ENCODE results near the gene MYL6B. TPM values are rescaled to one million over a fixed set of nuclear protein-coding genes. Genes with fewer than 3 reads are reported as not detected.

MYL6B gene
- total RNA-seq, 2 donors from 2014 or later: 36.1 to 55.1 TPM

GRCh38 chr12:56130876-56131275 is 21.5 kb upstream of the MYL6B start:
- Histone ChIP-seq H3K36me3 (peaks cover 40% of the 10 kb centered on the region), H3K27ac (no peak overlapping the region), H3K27me3 (no peaks in the 10 kb centered on the region), H3K4me3 (no peak overlapping the region), H3K9me3 (no peaks in the 10 kb centered on the region), H3K4me1 (peaks cover 0 to 36% of the 10 kb centered on the region in 2 donors)
- TF ChIP-seq, protein P1, sequence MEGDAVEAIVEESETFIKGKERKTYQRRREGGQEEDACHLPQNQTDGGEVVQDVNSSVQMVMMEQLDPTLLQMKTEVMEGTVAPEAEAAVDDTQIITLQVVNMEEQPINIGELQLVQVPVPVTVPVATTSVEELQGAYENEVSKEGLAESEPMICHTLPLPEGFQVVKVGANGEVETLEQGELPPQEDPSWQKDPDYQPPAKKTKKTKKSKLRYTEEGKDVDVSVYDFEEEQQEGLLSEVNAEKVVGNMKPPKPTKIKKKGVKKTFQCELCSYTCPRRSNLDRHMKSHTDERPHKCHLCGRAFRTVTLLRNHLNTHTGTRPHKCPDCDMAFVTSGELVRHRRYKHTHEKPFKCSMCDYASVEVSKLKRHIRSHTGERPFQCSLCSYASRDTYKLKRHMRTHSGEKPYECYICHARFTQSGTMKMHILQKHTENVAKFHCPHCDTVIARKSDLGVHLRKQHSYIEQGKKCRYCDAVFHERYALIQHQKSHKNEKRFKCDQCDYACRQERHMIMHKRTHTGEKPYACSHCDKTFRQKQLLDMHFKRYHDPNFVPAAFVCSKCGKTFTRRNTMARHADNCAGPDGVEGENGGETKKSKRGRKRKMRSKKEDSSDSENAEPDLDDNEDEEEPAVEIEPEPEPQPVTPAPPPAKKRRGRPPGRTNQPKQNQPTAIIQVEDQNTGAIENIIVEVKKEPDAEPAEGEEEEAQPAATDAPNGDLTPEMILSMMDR (IDR thresholded peaks at IDR 0.05): no peak
- no peak for DNase-seq (ENCODE audit: low spot score)

- DNase-seq (ENCODE audit: low spot score): no peak
- no peak overlapping the region for H3K27ac ChIP-seq
Measured at GRCh38 chr12:56134897-56135296, 17.5 kb upstream of the MYL6B start.

DNA sequence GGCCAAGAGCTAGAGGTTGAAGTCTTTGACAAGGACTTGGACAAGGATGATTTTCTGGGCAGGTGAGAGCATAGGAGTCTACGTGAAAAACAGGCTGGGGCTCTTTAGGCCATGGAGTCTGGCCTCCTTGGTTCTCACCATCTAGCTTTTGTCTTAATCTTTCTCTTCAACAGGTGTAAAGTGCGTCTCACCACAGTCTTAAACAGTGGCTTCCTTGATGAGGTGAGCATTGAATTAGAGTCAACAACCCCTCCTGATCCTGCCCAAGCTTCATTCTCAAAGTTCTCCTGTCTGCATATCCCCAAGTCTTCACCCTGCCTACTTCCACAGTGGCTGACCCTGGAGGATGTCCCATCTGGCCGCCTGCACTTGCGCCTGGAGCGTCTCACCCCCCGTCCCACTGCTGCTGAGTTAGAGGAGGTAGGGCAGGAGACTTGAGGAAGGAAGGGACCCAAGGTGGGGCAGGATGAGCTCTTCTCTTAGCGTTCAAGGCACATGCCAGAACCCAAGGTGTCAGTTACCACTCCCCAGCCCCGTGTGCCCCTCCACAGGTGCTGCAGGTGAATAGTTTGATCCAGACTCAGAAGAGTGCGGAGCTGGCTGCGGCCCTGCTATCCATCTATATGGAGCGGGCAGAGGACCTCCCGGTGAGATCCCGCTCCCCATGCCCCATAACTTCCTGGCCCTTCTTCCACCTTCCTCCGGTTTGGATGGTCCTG is 14.4 kb upstream of the MYL6B start:
- Histone ChIP-seq H3K27ac (no peak overlapping the region), H3K4me1 (peaks cover 0 to 2% of the 10 kb centered on the region in 2 donors), H3K27me3 (no peaks in the 10 kb centered on the region), H3K9me3 (no peaks in the 10 kb centered on the region), H3K4me3 (no peak overlapping the region), H3K36me3 (peaks cover 88% of the 10 kb centered on the region)
- DNase-seq (ENCODE audit: low spot score): no peak
- TF ChIP-seq, protein P1 (IDR thresholded peaks at IDR 0.05): no peak

More at GRCh38 chr12:56134897-56135296, 17.5 kb upstream of the MYL6B start:
- H3K27me3 ChIP-seq: no peaks in the 10 kb centered on the region
- TF ChIP-seq, protein P1 (IDR thresholded peaks at IDR 0.05): no peak
- peaks cover 0 to 6% of the 10 kb centered on the region in 2 donors for H3K4me1 ChIP-seq
- H3K4me3 ChIP-seq: no peak overlapping the region
- H3K36me3 ChIP-seq: peaks cover 79% of the 10 kb centered on the region
- no peaks in the 10 kb centered on the region for H3K9me3 ChIP-seq

GRCh38 chr12:56141946-56142784 is 10.2 kb upstream of the MYL6B start:
- Histone ChIP-seq H3K4me1 (peaks cover 0 to 16% of the 10 kb centered on the region in 2 donors), H3K27ac (peak overlapping the region in 1 of 2 donors; percentile 74), H3K9me3 (no peaks in the 10 kb centered on the region), H3K4me3 (no peak overlapping the region), H3K36me3 (peaks cover 75% of the 10 kb centered on the region), H3K27me3 (no peaks in the 10 kb centered on the region)
- TF ChIP-seq, protein P1 (IDR thresholded peaks at IDR 0.05): no peak
- DNase-seq (ENCODE audit: low spot score): no peak

DNA sequence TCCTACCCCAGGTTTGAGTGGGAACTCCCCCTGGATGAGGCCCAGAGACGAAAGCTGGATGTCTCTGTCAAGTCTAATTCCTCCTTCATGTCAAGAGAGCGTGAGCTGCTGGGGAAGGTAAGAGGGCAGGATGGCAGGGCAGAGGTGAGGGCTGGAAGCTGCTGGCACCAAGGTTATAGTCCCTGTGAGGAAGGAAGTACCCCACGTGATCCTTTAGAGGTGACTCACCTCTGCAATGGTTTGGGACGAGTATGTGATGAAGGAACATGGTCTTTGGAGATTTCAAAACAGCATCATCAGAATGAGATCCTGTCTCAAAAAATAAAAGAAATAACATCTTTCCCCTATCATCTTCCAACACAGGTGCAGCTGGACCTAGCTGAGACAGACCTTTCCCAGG is 9.2 kb upstream of the MYL6B start:
- Histone ChIP-seq H3K4me3 (no peak overlapping the region), H3K27me3 (no peaks in the 10 kb centered on the region), H3K27ac (peak overlapping the region; percentile 67 to 74), H3K36me3 (peaks cover 64% of the 10 kb centered on the region), H3K9me3 (no peaks in the 10 kb centered on the region), H3K4me1 (peaks cover 0 to 18% of the 10 kb centered on the region in 2 donors)
- DNase-seq (ENCODE audit: low spot score): no peak
- TF ChIP-seq, protein P1 (IDR thresholded peaks at IDR 0.05): no peak

All from right atrium auricular region (tissue), 2 donors.